ENCODE results near the gene KCTD16.

Gene KCTD16

DNA sequence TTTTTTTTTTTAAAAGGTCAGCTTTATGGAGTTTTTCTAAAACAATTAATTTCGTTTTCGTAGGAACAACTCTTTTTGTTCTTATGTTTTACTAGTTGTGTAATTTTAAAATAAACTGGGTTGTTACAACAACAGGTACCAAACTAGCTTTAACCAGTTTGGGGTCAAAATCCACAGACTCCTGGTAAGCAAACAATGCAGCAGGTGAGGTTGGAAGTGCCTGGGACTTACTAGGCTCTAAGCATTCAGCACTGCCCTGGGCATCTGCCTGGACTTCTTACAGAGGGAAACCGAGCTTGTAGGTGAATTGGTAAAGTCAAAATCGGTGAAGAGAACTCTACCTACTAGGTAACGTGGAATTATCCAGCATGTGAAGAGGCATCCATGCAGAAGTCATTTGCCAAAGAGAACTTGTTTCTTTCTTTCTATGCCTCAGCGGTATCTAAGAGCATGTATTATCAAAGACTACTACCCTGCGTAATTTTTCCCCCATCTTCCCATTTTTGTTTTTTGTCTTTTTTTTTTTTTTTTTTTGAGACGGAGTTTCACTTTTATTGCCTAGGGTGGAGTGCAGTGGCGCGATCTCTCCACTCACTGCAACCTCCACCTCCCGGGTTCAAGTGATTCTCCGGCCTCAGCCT is 145.4 kb downstream of the KCTD16 start:
- DNase-seq (ENCODE audit: low spot score) (no peak), ATAC-seq (ENCODE audit: low read depth) (no peak)
- no peak overlapping the region for H3K4me3 ChIP-seq (ENCODE audit: severe bottlenecking)
- no peaks in the 10 kb centered on the region for H3K9me3 ChIP-seq (ENCODE audit: severe bottlenecking)
- no peak overlapping the region for H3K27ac ChIP-seq (ENCODE audit: poor library complexity, severe bottlenecking)
- no peaks in the 10 kb centered on the region for H3K4me1 ChIP-seq (ENCODE audit: insufficient read depth, poor library complexity, severe bottlenecking)
- H3K27me3 ChIP-seq (ENCODE audit: insufficient read depth, poor library complexity, severe bottlenecking): peaks cover 27% of the 10 kb centered on the region
- TF ChIP-seq, protein P1, sequence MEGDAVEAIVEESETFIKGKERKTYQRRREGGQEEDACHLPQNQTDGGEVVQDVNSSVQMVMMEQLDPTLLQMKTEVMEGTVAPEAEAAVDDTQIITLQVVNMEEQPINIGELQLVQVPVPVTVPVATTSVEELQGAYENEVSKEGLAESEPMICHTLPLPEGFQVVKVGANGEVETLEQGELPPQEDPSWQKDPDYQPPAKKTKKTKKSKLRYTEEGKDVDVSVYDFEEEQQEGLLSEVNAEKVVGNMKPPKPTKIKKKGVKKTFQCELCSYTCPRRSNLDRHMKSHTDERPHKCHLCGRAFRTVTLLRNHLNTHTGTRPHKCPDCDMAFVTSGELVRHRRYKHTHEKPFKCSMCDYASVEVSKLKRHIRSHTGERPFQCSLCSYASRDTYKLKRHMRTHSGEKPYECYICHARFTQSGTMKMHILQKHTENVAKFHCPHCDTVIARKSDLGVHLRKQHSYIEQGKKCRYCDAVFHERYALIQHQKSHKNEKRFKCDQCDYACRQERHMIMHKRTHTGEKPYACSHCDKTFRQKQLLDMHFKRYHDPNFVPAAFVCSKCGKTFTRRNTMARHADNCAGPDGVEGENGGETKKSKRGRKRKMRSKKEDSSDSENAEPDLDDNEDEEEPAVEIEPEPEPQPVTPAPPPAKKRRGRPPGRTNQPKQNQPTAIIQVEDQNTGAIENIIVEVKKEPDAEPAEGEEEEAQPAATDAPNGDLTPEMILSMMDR (IDR thresholded peaks at IDR 0.05; ENCODE audit: poor library complexity, severe bottlenecking): no peak
- H3K36me3 ChIP-seq (ENCODE audit: low read depth): no peaks in the 10 kb centered on the region

GRCh38 chr5:144318011-144318410 is 147.3 kb downstream of the KCTD16 start:
- Histone ChIP-seq H3K4me1 (ENCODE audit: insufficient read depth, poor library complexity, severe bottlenecking) (no peaks in the 10 kb centered on the region), H3K9me3 (ENCODE audit: severe bottlenecking) (no peaks in the 10 kb centered on the region), H3K27ac (ENCODE audit: poor library complexity, severe bottlenecking) (no peak overlapping the region), H3K4me3 (ENCODE audit: severe bottlenecking) (no peak overlapping the region), H3K27me3 (ENCODE audit: insufficient read depth, poor library complexity, severe bottlenecking) (peaks cover 19% of the 10 kb centered on the region), H3K36me3 (ENCODE audit: low read depth) (no peaks in the 10 kb centered on the region)
- ATAC-seq (ENCODE audit: low read depth) (no peak), DNase-seq (ENCODE audit: low spot score) (no peak)
- TF ChIP-seq, protein P1 (IDR thresholded peaks at IDR 0.05; ENCODE audit: poor library complexity, severe bottlenecking): no peak

DNA sequence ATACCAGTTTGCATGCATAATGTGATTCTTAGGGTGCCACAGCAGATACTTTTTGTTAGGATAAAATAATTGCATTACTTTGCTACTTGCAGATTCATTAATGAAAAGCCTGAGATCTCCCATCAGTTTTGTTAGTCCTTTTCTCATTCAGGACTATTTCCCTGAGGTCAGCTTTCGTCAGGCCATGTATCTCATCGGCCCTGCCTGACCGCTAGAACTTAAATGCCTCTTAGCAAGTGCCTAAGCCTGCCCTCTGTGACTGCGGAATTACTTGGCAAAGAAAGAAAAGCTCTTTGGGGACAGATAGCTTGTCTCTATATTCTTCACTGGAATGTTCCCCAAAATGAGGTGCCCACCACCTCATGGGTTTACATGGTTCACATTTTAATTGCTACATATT is 147.8 kb downstream of the KCTD16 start:
- Histone ChIP-seq H3K27me3 (ENCODE audit: insufficient read depth, poor library complexity, severe bottlenecking) (peaks cover 19% of the 10 kb centered on the region), H3K27ac (ENCODE audit: poor library complexity, severe bottlenecking) (no peak overlapping the region), H3K4me3 (ENCODE audit: severe bottlenecking) (no peak overlapping the region), H3K4me1 (ENCODE audit: insufficient read depth, poor library complexity, severe bottlenecking) (no peaks in the 10 kb centered on the region), H3K36me3 (ENCODE audit: low read depth) (no peaks in the 10 kb centered on the region), H3K9me3 (ENCODE audit: severe bottlenecking) (no peaks in the 10 kb centered on the region)
- DNase-seq (ENCODE audit: low spot score) (no peak), ATAC-seq (ENCODE audit: low read depth) (no peak)
- TF ChIP-seq, protein P1 (IDR thresholded peaks at IDR 0.05; ENCODE audit: poor library complexity, severe bottlenecking): no peak

DNA sequence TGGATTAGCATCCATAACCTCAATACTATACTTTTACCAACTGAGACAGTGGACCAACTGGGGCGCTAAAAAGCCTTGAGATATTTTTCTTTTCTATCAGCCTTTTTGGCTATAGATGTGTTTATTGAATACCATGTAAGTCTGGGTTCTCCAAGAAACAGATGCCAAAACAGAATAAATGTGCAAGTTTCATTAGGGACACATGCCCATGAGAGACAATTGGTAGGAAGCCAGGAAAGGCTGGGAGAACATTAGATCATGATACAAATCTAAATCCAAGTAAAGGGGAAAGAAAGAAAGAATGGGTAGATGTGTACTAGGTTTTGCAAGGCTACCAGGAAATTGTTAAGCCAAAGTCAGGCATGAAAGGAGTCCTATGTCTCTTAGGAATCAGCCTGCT is 152.5 kb downstream of the KCTD16 start:
- DNase-seq (ENCODE audit: low spot score): no peak
- no peak for ATAC-seq (ENCODE audit: low read depth)
- H3K4me3 ChIP-seq (ENCODE audit: severe bottlenecking): no peak overlapping the region
- TF ChIP-seq, protein P1 (IDR thresholded peaks at IDR 0.05; ENCODE audit: poor library complexity, severe bottlenecking): no peak
- no peaks in the 10 kb centered on the region for H3K9me3 ChIP-seq (ENCODE audit: severe bottlenecking)
- no peaks in the 10 kb centered on the region for H3K36me3 ChIP-seq (ENCODE audit: low read depth)
- H3K27ac ChIP-seq (ENCODE audit: poor library complexity, severe bottlenecking): no peak overlapping the region
- H3K27me3 ChIP-seq (ENCODE audit: insufficient read depth, poor library complexity, severe bottlenecking): peaks cover 16% of the 10 kb centered on the region
- H3K4me1 ChIP-seq (ENCODE audit: insufficient read depth, poor library complexity, severe bottlenecking): no peaks in the 10 kb centered on the region

GRCh38 chr5:144325532-144325931 is 154.9 kb downstream of the KCTD16 start:
- peaks cover 4% of the 10 kb centered on the region for H3K27me3 ChIP-seq (ENCODE audit: insufficient read depth, poor library complexity, severe bottlenecking)
- no peaks in the 10 kb centered on the region for H3K36me3 ChIP-seq (ENCODE audit: low read depth)
- DNase-seq (ENCODE audit: low spot score) (no peak), ATAC-seq (ENCODE audit: low read depth) (no peak)
- no peaks in the 10 kb centered on the region for H3K9me3 ChIP-seq (ENCODE audit: severe bottlenecking)
- no peak overlapping the region for H3K4me3 ChIP-seq (ENCODE audit: severe bottlenecking)
- H3K27ac ChIP-seq (ENCODE audit: poor library complexity, severe bottlenecking): no peak overlapping the region
- TF ChIP-seq, protein P1 (IDR thresholded peaks at IDR 0.05; ENCODE audit: poor library complexity, severe bottlenecking): no peak
- H3K4me1 ChIP-seq (ENCODE audit: insufficient read depth, poor library complexity, severe bottlenecking): no peaks in the 10 kb centered on the region

Data from RWPE2 (cell line).